Suprapubic skin (tissue), 4 donors: Measurements from ENCODE around the gene MAP3K4.

Experiments used
- EP300 ChIP-seq: sonication (generic); formaldehyde crosslinking; IDR thresholded peaks from one replicate; pipeline ENCODE4 v1.6.1; 2017; ENCODE audit warnings: antibody characterized with exemption
- POLR2A ChIP-seq, 2 donors: fragments of 450-650 bp; IDR thresholded peaks; one replicate each; pipeline ENCODE4 v1.6.1; 2017; ENCODE audit warnings: antibody characterized with exemption in 2 of 2, mild to moderate bottlenecking in 2 of 2, moderate library complexity in 2 of 2
- POLR2AphosphoS5 ChIP-seq, 3 donors: sonication (generic); formaldehyde crosslinking; IDR thresholded peaks; one replicate each; pipeline ENCODE4 v1.6.1; 2017; ENCODE audit warnings: antibody characterized with exemption in 3 of 3
- TF ChIP-seq, protein P1 (sequence below), 2 donors: fragments of 200-600 bp in 1 of 2; fragments of 450-650 bp in 1 of 2; sonication (generic) in 1 of 2; IDR thresholded peaks; one replicate each; pipeline ENCODE4 v1.5.1; 2016 to 2019; ENCODE audit warnings: antibody characterized with exemption in 2 of 2, mild to moderate bottlenecking in 1 of 2, moderate library complexity in 1 of 2

DNA sequence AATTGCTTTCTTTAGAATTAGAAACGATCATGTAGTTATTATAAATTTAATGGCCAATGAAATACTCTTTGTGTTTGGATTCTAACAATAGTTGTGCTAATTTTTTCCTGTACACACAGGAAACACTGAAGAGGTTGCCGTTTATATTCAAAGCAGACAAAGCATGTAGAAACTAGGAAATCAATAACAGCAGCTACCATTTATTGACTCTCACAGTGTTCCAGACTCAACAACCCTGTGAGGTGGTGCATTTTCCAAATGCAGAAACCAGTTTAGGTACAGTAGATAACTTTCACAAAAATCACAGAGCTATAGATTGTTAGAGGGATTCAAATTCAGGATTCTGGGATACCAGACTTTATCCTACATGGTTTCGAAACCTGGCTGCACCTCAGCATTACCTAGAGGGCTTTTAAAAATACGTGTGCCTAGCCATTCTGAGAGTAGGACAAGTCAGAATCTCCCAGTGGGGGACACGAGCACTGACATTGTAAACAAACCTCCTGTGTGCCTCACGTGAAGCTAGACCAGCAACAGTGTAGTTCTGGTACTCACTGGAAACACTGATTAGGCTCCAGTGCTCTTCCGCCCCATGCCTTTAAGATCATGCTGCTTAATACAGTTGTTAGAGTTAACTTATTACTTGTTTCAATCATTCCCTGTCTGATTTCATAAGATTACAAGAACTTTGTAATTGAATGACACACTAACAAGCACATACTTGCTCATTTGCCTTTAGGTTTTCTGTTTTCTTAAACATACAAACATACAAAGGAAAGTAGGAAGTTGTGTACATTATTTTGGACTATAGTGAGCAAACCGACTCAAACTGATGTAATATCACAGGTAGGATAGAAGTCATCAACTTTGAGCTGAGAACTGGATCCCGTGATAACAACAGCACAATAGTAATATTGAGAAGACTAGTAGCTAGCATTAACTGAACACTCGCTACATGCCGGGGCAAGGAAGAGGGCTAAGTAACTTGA lies 65.8 kb downstream of the MAP3K4 start:
- TF ChIP-seq, protein P1, sequence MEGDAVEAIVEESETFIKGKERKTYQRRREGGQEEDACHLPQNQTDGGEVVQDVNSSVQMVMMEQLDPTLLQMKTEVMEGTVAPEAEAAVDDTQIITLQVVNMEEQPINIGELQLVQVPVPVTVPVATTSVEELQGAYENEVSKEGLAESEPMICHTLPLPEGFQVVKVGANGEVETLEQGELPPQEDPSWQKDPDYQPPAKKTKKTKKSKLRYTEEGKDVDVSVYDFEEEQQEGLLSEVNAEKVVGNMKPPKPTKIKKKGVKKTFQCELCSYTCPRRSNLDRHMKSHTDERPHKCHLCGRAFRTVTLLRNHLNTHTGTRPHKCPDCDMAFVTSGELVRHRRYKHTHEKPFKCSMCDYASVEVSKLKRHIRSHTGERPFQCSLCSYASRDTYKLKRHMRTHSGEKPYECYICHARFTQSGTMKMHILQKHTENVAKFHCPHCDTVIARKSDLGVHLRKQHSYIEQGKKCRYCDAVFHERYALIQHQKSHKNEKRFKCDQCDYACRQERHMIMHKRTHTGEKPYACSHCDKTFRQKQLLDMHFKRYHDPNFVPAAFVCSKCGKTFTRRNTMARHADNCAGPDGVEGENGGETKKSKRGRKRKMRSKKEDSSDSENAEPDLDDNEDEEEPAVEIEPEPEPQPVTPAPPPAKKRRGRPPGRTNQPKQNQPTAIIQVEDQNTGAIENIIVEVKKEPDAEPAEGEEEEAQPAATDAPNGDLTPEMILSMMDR (IDR thresholded peaks at IDR 0.05): no peak
- TF ChIP-seq POLR2A (IDR thresholded peaks at IDR 0.05) (no peak), EP300 (no peak), POLR2AphosphoS5 (IDR thresholded peaks at IDR 0.05) (no peak)
